Measurements from ENCODE around the gene TBC1D24.
A peak's percentile ranks its signal among the peaks of the same experiment; 100 is the strongest.
"Not testable (repeated sequence)": the region's sequence is repeated elsewhere in the genome, so short reads cannot be mapped to it uniquely, and the experiment has no call there.

The TBC1D24 gene
- 1.6 to 28.6 (median 13.8) reads per million in 17 experiments for total RNA-seq

DNA sequence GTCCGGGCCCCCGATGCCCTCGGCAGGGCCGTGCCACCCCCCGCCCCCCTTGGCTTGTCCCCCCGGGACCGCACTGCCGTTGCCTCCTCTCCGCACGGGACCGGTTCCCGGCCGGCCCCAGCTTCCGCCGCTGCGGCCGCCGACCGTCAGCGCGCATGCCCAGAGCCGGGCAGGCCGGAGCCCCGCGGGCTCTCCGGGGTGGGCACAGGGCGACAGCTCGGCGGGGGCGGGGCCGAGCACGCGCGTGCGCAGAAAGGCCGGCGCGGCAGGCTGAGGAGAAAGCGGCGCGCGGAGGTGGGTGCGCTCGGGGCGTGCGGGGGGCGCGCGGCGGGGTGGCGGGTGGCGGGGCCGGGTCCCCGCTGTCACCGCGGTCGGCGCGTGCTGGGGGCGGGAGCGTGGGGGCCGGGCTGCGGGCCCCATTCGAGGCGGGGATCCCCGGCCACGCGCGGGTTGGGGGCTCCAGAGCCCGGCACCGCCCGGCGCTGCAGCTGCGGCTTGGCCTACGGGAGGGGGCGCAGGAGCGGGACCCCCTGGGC lies at the start of gene TBC1D24:
Gene TBC1D24, plus strand, starts transcription at position 251 of the 536 bp plus-strand sequence. CDS start 21,022 bp downstream, outside the sequence.
- peak; percentile 92 to 97 (median 95) for DNase-seq

DNA sequence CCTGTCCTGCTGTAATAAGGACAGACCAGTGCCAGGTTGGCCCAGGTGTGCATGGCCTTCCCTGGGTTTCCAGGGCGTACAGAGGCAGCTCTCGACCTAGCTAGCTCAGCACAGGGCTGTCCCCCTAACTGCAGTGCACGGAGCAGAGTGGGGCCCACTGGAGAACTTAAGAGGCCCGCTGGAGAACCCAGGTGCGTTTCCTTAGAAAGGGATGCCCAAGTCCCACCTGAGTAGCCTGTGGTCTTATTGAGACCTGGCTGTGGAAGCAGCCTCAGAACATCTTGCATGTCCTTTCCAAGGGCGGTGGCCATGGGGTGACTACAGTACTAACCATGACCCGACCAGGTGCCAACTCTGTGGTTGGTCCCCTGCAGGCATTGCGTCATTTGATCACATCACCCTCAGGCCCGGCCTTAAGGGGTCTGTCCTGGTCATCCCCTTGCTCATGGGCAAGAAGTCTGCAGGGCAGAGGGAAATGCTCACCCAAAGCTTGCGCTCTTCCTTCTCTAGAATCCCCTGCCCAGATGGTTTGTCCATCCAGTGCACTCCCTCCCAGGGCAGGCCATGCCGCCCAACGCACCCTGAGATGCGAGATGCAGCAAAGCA lies 49.0 kb upstream of the TBC1D24 start:
- no peak for DNase-seq

- no peak for DNase-seq
These were observed 48.0 kb upstream of the TBC1D24 start for GRCh38 chr16:2426941-2427361.

DNA sequence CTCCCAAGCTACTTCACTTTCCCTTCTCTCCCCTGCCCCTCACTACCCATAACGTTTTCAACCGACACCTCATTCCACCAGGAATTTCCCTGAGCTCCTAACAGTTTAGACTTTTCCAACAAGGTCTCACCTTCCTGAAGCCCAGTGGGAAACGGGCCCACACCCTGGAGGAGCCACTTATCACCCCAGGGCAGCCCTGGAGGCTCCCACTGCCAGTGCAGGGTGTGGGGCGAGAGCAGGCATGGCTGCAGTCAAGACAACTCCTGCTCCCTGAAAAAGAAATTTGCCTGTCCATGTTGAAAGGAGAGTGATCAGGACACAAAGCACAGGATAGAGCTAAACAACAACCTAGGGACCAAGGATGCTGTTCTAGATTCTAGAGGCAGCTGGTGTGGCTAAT lies 47.4 kb upstream of the TBC1D24 start:
- no peak for DNase-seq

GRCh38 chr16:2428051-2428783 lies 46.7 kb upstream of the TBC1D24 start:
- peak in 2 of 4 experiments; percentile 7 to 30 for DNase-seq

DNA sequence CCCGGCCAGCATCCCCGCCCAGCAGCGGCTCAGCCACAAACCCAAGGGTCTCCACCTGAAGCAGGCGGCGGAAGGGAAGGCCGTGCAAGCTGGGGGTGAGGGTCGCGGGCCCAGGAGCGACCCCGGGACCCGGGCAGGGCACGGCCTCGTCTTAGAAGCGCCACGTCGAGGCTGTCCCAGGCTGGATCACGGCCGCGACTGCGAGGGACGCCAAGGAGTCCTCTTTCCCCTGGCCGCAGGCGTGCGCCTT lies 46.2 kb upstream of the TBC1D24 start:
- DNase-seq = no peak

GRCh38 chr16:2429034-2429770 lies 45.7 kb upstream of the TBC1D24 start, which contains the start of gene CCNF:
Gene CCNF, plus strand, starts transcription at chr16:2429447. Its CDS starts 35 bp downstream, at chr16:2429482.
- DNase-seq = peak; percentile 96 to 99 (median 98)

- peak in 3 of 4 experiments; percentile 18 to 32 (median 26) for DNase-seq
These were observed 44.9 kb upstream of the TBC1D24 start for GRCh38 chr16:2429771-2430663.

DNA sequence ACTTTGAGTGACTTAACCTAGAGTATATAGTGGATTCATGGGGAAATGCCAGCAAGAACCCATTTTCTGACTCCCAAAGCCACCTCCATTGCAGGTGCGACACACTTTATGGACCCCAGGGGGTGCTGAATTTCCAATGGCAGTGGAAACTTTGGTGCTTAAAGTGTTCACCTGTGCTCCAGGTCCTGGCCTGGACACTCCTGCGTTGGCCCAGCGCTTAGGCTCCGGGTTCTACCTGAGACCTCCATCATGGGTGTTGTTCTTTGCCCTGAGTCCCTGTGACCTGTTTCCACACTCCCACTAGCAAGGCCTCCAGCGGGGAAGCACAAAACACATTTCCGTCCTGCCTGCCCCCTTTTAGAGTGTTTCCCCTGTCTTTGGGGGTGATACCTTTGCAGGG lies 42.6 kb upstream of the TBC1D24 start:
- DNase-seq = no peak

DNA sequence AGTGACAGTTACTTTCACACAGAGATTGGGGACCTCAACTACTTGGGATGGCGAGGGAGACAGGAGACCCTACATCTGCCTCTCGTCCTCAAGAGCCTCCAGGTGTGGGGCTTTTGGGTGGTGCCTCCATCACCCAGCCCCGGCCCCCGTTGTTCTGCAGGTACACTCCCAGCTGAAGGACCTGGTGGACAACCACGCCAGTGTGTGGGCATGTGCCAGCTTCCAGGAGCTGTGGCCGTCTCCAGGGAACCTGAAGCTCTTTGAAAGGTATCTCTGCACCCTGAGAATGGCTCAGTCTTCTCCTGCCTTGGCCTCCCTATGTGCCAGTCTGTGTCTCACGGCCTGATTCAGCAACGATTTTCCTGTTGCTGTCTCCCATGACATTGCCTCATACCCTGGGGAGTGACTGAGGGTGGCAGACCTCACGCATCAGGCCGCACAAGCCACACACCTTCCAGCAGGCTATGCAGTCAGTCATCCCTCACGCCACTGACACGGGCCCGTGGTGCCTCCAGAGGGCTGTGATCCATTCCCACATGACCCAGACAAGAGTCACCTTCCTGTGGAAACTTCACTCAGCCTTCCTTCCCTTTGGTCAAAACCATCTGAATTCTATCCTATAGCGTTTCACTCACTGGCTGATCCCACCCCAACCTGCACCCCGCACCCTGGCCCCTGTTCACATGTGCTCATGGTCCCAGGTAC lies 42.0 kb upstream of the TBC1D24 start:
- DNase-seq = peak in 1 of 4 experiments; percentile 18

DNA sequence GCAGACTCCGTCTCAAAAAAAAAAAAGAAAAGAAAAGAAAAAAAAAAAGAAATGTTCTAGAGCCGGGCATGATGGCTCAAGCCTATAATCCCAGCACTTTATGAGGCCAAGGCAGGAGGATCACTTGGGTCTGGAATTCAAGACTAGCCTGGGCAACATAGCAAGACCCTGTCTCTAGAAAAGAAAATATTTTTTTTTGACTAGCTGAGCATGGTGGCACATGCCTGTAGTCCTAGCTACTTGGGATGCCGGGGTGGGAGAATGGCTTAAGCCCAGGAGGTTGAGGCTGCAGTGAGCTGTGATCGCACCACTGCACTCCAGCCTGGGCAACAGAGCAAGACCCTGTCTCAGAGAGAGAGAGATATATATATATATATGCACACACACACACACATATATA lies 39.7 kb upstream of the TBC1D24 start:
- DNase-seq = not testable (repeated sequence)

DNA sequence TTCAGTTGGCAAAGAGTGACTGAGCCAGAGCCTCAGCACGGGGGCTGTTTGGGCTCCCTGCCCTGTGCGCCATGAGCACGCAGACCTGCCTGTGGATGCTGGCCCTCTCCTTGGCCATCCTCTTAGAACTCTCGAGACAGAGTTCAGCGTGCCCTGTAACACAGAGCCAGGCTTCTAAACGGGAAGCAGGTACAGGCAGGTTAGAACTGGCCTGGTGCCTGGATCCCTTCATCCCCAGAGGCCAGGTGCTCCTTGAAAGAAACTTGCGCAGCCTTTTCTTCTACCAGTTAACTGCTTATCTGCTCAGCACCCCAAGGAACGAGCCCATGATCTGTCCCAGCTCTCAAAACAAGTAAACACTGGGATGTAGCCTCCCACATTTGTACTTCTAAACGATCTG lies 38.8 kb upstream of the TBC1D24 start:
- DNase-seq = no peak

- no peak for DNase-seq
These were observed 37.7 kb upstream of the TBC1D24 start for GRCh38 chr16:2437032-2437790.

GRCh38 chr16:2438121-2438520 lies 36.8 kb upstream of the TBC1D24 start:
- DNase-seq = no peak

- DNase-seq = no peak
These were observed 35.3 kb upstream of the TBC1D24 start for GRCh38 chr16:2439598-2439997.

DNA sequence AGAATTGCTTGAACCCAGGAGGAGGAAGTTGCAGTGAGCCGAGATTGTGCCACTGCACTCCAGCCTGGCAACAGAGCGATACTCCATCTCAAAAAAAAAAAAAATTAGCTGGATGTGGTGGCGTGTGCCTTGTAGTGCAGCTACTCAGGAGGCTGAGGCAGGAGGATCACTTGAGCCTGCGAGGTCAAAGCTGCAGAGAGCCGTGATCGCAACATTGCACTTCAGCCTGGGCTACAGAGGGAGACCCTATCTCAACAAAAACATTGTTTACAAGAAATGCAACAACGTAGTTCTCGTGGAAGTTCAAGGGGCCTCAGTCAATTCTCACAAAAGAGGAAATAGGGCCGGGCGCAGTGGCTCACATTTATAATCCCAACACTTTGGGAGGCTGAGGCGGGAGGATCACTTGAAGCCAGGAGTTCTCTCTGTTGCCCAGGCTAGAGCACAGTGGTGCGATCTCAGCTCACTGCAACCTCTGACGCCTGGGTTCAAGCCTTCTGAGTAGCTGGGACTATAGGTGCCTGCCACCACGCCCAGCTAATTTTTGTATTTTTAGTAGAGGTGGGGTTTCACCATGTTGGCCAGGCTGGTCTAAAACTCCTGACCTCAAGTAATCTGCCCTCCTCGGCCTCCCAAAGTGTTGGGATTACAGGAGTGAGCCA lies 33.7 kb upstream of the TBC1D24 start:
- not testable (repeated sequence) for DNase-seq

- no peak for DNase-seq
These were observed 31.4 kb upstream of the TBC1D24 start for GRCh38 chr16:2443555-2443954.

DNA sequence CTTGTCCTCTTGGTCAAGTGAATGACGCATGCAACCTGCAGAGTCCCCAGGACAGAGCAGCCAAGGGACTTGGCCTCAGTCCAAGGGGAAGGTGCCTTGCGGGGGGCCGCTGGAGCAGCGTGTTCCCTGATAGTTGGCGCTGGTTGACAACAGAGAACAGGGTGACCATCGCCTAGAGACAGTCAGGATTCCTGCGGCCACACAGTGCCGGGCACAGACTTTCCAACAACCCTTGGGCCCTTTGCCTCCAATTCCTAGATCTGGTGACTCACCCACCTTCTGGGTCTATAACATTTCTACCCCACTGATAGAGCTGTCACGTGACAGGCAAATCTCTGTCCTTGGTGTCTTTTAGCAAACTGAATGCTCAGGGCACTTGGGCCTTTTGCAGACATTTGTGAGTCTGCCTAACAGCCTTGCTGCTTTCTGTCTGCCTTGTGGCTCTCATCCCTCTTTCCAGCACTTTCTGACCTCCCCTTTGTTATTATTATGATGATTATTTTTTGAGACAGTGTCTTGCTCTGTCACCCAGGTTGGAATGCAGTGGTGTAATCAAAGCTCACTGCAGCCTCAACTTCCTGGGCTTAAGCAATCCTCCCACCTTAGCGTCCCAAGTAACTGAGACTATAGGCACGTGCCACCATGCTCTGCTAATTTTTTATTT lies 26.9 kb upstream of the TBC1D24 start:
- no peak for DNase-seq

DNA sequence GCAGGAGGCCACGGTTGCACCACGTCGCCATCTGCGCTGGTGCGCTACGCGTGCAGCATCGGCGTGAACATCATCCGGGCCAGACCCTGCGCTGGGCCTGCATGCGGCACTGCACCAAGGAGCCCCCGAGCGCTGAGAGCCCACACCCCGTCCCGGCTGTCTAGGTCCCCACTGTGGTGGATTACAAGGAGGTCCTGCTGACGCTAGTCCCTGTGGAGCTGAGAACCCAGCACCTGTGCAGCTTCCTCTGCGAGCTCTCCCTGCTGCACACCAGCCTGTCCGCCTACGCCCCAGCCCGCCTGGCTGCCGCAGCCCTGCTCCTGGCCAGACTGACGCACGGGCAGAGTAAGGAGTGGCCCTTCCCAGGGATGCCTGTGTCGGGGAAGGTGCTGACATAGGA lies 25.8 kb upstream of the TBC1D24 start:
- DNase-seq = no peak

DNA sequence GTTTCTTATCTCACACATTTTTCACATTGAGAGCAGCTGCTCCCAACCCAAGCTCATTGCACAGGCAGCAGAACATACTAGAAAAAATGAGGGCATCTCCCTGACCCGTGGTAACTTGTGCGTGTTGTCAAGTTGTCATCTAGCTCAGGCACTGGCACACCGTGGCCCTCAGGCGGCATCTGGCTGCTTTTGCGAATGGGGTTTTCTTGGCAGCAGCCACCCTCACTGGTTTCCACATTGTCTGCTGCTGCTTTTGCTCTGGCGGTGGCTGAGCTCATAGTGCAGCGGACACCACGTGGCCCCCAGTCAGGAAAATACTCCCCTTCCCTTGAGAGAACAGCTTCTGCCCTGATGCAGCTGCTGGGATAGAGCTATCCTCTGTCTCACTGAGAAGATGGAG lies 24.4 kb upstream of the TBC1D24 start:
- no peak for DNase-seq

Measured in suppressor macrophage (primary cell).